A204.1 (cell line): ENCODE results near the gene HDAC11.

Experiments used
- FAIRE-seq: peaks from 2 replicates; lab custom pipeline; 2012; peaks lifted over from hg19 to GRCh38; lab: Jason Lieb, UNC

Gene HDAC11

GRCh38 chr3:13544951-13545651 is 65.0 kb downstream of the HDAC11 start:
- FAIRE-seq = no peak

- no peak for FAIRE-seq
Observed at GRCh38 chr3:13545952-13546454, 65.9 kb downstream of the HDAC11 start.

GRCh38 chr3:13546667-13547171 is 66.6 kb downstream of the HDAC11 start:
- FAIRE-seq = no peak

GRCh38 chr3:13547591-13548371 is 67.7 kb downstream of the HDAC11 start:
- no peak for FAIRE-seq

GRCh38 chr3:13548696-13549622 is 68.9 kb downstream of the HDAC11 start, which contains the start of gene FBLN2:
Gene FBLN2, plus strand, starts transcription at chr3:13549125. Its CDS starts 21,231 bp downstream, at chr3:13570356.
- no peak for FAIRE-seq

GRCh38 chr3:13549623-13550422 is 69.7 kb downstream of the HDAC11 start:
- FAIRE-seq = no peak

- FAIRE-seq = no peak
Observed at GRCh38 chr3:13550423-13550690, 70.3 kb downstream of the HDAC11 start.

- FAIRE-seq = no peak
Observed at GRCh38 chr3:13550791-13551360, 70.8 kb downstream of the HDAC11 start.

- FAIRE-seq = no peak
Observed at GRCh38 chr3:13552857-13553652, 72.9 kb downstream of the HDAC11 start.

- FAIRE-seq = no peak
Observed at GRCh38 chr3:13553686-13554085, 73.6 kb downstream of the HDAC11 start.

- FAIRE-seq = no peak
Observed at GRCh38 chr3:13555753-13556152, 75.6 kb downstream of the HDAC11 start.
